Activated CD4-positive, CD25-positive, alpha-beta regulatory T cell treated with anti-CD3 and anti-CD28 coated beads, Interleukin-2, amount 50 U/mL, for 16 hours (primary cell): Measurements from ENCODE around the gene ASRGL1.
"Not testable (repeated sequence)": the region's sequence is repeated elsewhere in the genome, so short reads cannot be mapped to it uniquely, and the experiment has no call there.

Experiments used
- DNase-seq: peaks from one replicate; pipeline ENCODE4 v3.0.0-alpha.2; 2020; ENCODE audit warnings: low read depth, low spot score

The ASRGL1 gene

GRCh38 chr11:62337303-62338181, at the start of gene ASRGL1:
Gene ASRGL1 (plus strand): TSS chr11:62337448. CDS start chr11:62337978, 530 bp downstream.
- DNase-seq = peak; percentile 34

GRCh38 chr11:62295504-62295903, 41.7 kb upstream of the ASRGL1 start:
- DNase-seq = no peak

GRCh38 chr11:62298975-62299374, 38.3 kb upstream of the ASRGL1 start, which contains the start of gene SCGB1D4:
Gene SCGB1D4 (minus strand): TSS chr11:62299075. CDS start chr11:62299010, 65 bp downstream.
- DNase-seq = no peak

GRCh38 chr11:62306227-62306626, 31.0 kb upstream of the ASRGL1 start:
- no peak for DNase-seq

- no peak for DNase-seq
Observed at GRCh38 chr11:62307950-62308349, 29.3 kb upstream of the ASRGL1 start.

- DNase-seq = no peak
Observed at GRCh38 chr11:62309991-62310390, 27.3 kb upstream of the ASRGL1 start.

- DNase-seq = no peak
Observed at GRCh38 chr11:62315431-62315830, 21.8 kb upstream of the ASRGL1 start.

- DNase-seq = no peak
Observed at GRCh38 chr11:62322524-62322923, 14.7 kb upstream of the ASRGL1 start.

GRCh38 chr11:62324731-62325556, 12.3 kb upstream of the ASRGL1 start:
- DNase-seq = peak; percentile 8

- DNase-seq = not testable (repeated sequence)
Observed at GRCh38 chr11:62325781-62326180, 11.5 kb upstream of the ASRGL1 start.

- not testable (repeated sequence) for DNase-seq
Observed at GRCh38 chr11:62326719-62327118, 10.5 kb upstream of the ASRGL1 start.

- not testable (repeated sequence) for DNase-seq
Observed at GRCh38 chr11:62327541-62327940, 9.7 kb upstream of the ASRGL1 start.

- DNase-seq = not testable (repeated sequence)
Observed at GRCh38 chr11:62331264-62331663, 6.0 kb upstream of the ASRGL1 start.

- DNase-seq = no peak
Observed at GRCh38 chr11:62333768-62334167, 3.5 kb upstream of the ASRGL1 start.

GRCh38 chr11:62336949-62337302, 322 bp upstream of the ASRGL1 start:
- DNase-seq = not testable (repeated sequence)

GRCh38 chr11:62338218-62338617, 970 bp downstream of the ASRGL1 start:
- DNase-seq = no peak

- peak; percentile 36 for DNase-seq
Observed at GRCh38 chr11:62340269-62340901, 3.1 kb downstream of the ASRGL1 start.

GRCh38 chr11:62341588-62341987, 4.3 kb downstream of the ASRGL1 start:
- no peak for DNase-seq

- not testable (repeated sequence) for DNase-seq
Observed at GRCh38 chr11:62343646-62344190, 6.5 kb downstream of the ASRGL1 start.

- no peak for DNase-seq
Observed at GRCh38 chr11:62344210-62344609, 7.0 kb downstream of the ASRGL1 start.

- no peak for DNase-seq
Observed at GRCh38 chr11:62345861-62346260, 8.6 kb downstream of the ASRGL1 start.
